Sigmoid colon (tissue), 4 donors: ENCODE data around the gene EFNA2.

ENCODE experiments used
- EP300 ChIP-seq, 4 donors: sonication (generic); formaldehyde crosslinking; IDR thresholded peaks; one replicate each; pipeline ENCODE4 v1.6.1; 2017; ENCODE audit warnings: antibody characterized with exemption in 4 of 4
- POLR2A ChIP-seq, 2 donors: fragments of 450-650 bp; IDR thresholded peaks; one replicate each; pipeline ENCODE4 v1.6.1; 2016; ENCODE audit warnings: antibody characterized with exemption in 2 of 2, mild to moderate bottlenecking in 2 of 2, moderate library complexity in 2 of 2
- POLR2AphosphoS5 ChIP-seq, 4 donors: sonication (generic); formaldehyde crosslinking; IDR thresholded peaks; one replicate each; pipeline ENCODE4 v1.6.1; 2017; ENCODE audit warnings: antibody characterized with exemption in 4 of 4
- TF ChIP-seq, protein P1 (sequence below), 4 experiments: fragments of 450-650 bp in 3 of 4; fragments of 200-600 bp in 1 of 4; IDR thresholded peaks; one replicate each; pipeline ENCODE4 v1.5.1; 2016 to 2019; ENCODE audit warnings: antibody characterized with exemption in 4 of 4, mild to moderate bottlenecking in 3 of 4, moderate library complexity in 2 of 4

DNA sequence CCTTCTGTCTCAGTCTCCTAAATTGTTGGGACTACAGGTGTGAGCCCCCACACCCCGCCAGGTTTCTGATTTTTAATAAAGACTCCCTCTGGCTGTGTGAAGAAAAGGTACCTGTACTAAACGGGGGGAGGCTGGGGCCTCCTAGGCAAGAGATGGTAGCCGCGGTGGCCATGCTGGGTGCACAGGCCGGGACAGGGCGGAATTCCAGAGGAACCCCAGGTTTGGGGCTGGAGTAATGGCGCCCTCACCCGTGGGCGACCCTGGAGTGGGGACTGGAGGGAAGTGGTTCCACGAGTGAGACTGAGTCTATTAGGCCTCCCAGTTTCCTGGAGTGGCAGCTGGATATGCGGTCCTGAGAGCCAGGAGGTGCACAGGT is 46.3 kb upstream of the EFNA2 start:
- TF ChIP-seq, protein P1, sequence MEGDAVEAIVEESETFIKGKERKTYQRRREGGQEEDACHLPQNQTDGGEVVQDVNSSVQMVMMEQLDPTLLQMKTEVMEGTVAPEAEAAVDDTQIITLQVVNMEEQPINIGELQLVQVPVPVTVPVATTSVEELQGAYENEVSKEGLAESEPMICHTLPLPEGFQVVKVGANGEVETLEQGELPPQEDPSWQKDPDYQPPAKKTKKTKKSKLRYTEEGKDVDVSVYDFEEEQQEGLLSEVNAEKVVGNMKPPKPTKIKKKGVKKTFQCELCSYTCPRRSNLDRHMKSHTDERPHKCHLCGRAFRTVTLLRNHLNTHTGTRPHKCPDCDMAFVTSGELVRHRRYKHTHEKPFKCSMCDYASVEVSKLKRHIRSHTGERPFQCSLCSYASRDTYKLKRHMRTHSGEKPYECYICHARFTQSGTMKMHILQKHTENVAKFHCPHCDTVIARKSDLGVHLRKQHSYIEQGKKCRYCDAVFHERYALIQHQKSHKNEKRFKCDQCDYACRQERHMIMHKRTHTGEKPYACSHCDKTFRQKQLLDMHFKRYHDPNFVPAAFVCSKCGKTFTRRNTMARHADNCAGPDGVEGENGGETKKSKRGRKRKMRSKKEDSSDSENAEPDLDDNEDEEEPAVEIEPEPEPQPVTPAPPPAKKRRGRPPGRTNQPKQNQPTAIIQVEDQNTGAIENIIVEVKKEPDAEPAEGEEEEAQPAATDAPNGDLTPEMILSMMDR (IDR thresholded peaks at IDR 0.05), result no peak
- no peak for TF ChIP-seq POLR2A (IDR thresholded peaks at IDR 0.05)
- TF ChIP-seq EP300 (IDR thresholded peaks at IDR 0.05), result no peak
- TF ChIP-seq POLR2AphosphoS5 (IDR thresholded peaks at IDR 0.05), result no peak
